H1 (cell line): ENCODE data around the gene MT1H. TPM values are rescaled to one million over a fixed set of nuclear protein-coding genes. Genes with fewer than 3 reads are reported as not detected.
A peak's percentile ranks its signal among the peaks of the same experiment; 100 is the strongest.

Experiments
- ASH2L ChIP-seq: fragments of 200-600, 300-600 bp; sonication (generic); IDR thresholded peaks from one replicate; pipeline ENCODE4 v1.7.1; 2017; ENCODE audit warnings: low read length
- BRCA1 ChIP-seq: IDR thresholded peaks from 2 replicates; pipeline ENCODE4 v1.6.1; 2012; ENCODE audit warnings: low read depth, low read length, improper control_type of control experiment
- CHD2 ChIP-seq: IDR thresholded peaks from 2 replicates; pipeline ENCODE4 v1.6.1; 2012; ENCODE audit warnings: low read length, improper control_type of control experiment
- CHD7 ChIP-seq: fragments of 300-600 bp; sonication (generic); IDR thresholded peaks from 2 replicates; pipeline ENCODE4 v1.7.1; 2012; ENCODE audit warnings: low read length, moderate library complexity, mild to moderate bottlenecking, inconsistent platforms; ENCODE audit not compliant: insufficient replicate concordance
- CREB1 ChIP-seq: IDR thresholded peaks from 2 replicates; pipeline ENCODE4 v1.6.1; 2012; ENCODE audit warnings: inconsistent platforms
- FOSL1 ChIP-seq: IDR thresholded peaks from 2 replicates; pipeline ENCODE4 v1.6.1; 2011; ENCODE audit warnings: mild to moderate bottlenecking, low read depth, low read length, moderate library complexity; ENCODE audit not compliant: insufficient read depth
- HDAC2 ChIP-seq, 2 experiments: fragments of 300-600 bp in 1 of 2; sonication (generic) in 1 of 2; IDR thresholded peaks; 2 replicates each; pipeline ENCODE4 v1.6.1; 2011 to 2012; ENCODE audit warnings: low read depth in 2 of 2, low read length in 2 of 2, mild to moderate bottlenecking in 2 of 2, moderate library complexity in 2 of 2, borderline replicate concordance in 1 of 2, inconsistent platforms in 1 of 2
- KDM1A ChIP-seq: fragments of 200-600, 300-600 bp; sonication (generic); IDR thresholded peaks from 2 replicates; pipeline ENCODE4 v1.7.1; 2016; ENCODE audit warnings: mild to moderate bottlenecking, low read length, borderline replicate concordance
- MAFK ChIP-seq: IDR thresholded peaks from 2 replicates; pipeline ENCODE4 v1.6.1; 2012; ENCODE audit warnings: low read depth, mild to moderate bottlenecking, improper control_type of control experiment, low read length
- POLR2A ChIP-seq, 2 experiments: IDR thresholded peaks; 1 replicate in 1 of 2; 2 replicates in 1 of 2; pipeline ENCODE4 v1.6.1; 2011; ENCODE audit warnings: low read depth in 2 of 2, low read length in 2 of 2, mild to moderate bottlenecking in 2 of 2; ENCODE audit errors: control extremely low read depth in 1 of 2
- SP1 ChIP-seq: IDR thresholded peaks from 2 replicates; pipeline ENCODE4 v1.6.1; 2011; ENCODE audit warnings: low read depth, low read length
- polyA plus RNA-seq, 7 experiments: library from polyadenylated mRNA; depleted of rRNA in 3 of 7; stranded (reverse) in 5 of 7; unstranded in 2 of 7; fragments of >200 nt in 5 of 7; fragments of 200-250 nt in 2 of 7; gene quantifications; 1 replicate in 5 of 7; 2 replicates in 1 of 7; 4 replicates in 1 of 7; pipeline versions ENCODE4 v1.2.1 to v1.2.3, GENCODE V29; 2011 to 2013; ENCODE audit warnings: missing spikeins in 2 of 7, mixed read lengths in 2 of 7
- total RNA-seq: library from RNA; stranded (reverse); fragmentation: NEBNext Ultra II Directional; extraction: Animal tissue kit (Norgen Biotek cat#: 25700); gene quantifications from 2 replicates; pipeline ENCODE4 v1.2.1, GENCODE V29; 2021

Gene MT1H
- total and polyA plus RNA-seq, 2 of the 8 experiments (the other 6 are each of a cell fraction or from before 2014, with no cell fraction given) = 11.9 to 95.7 TPM

GRCh38 chr16:56681939-56682702 lies 12.5 kb downstream of the MT1H start, which contains the start of gene MT1X (continued):
- TF ChIP-seq FOSL1 = no peak
- peak in 1 of 2 experiments; percentile 61; a peak in 2 of 3 replicates for TF ChIP-seq POLR2A (IDR thresholded peaks at IDR 0.05; ENCODE audit: control extremely low read depth in 1 of 2, low read depth in 2 of 2, low read length in 2 of 2)
- TF ChIP-seq CHD7 = no peak
- TF ChIP-seq KDM1A = no peak
- no peak for TF ChIP-seq BRCA1
- TF ChIP-seq ASH2L = peak; percentile 27
- no peak for TF ChIP-seq HDAC2 (IDR thresholded peaks at IDR 0.05; ENCODE audit: borderline replicate concordance in 1 of 2, low read depth in 2 of 2, low read length in 2 of 2)
- TF ChIP-seq CREB1 = no peak
- no peak for TF ChIP-seq MAFK
- TF ChIP-seq SP1 = no peak
- TF ChIP-seq CHD2 = no peak
